ENCODE measurements around the gene LGALS13. TPM values are rescaled to one million over a fixed set of nuclear protein-coding genes. Genes with fewer than 3 reads are reported as not detected.

Gene LGALS13
- polyA plus RNA-seq, 3 donors = not detected

GRCh38 chr19:39582891-39583625 lies 19.3 kb upstream of the LGALS13 start:
- Mint-ChIP-seq H3K27me3 (ENCODE audit: low read depth in 3 of 3) (peaks cover 0 to 6% (median 4%) of the 10 kb centered on the region in 3 donors), H3K4me3 (no peak overlapping the region)
- H2AFZ ChIP-seq (ENCODE audit: insufficient read depth, low read depth, low read length, poor library complexity, severe bottlenecking) = no peak overlapping the region

GRCh38 chr19:39587496-39587895 lies 14.8 kb upstream of the LGALS13 start:
- Mint-ChIP-seq H3K27ac (no peak overlapping the region), H3K4me3 (no peak overlapping the region), H3K4me1 (no peaks in the 10 kb centered on the region), H3K27me3 (ENCODE audit: low read depth in 3 of 3) (peaks cover 0 to 6% (median 6%) of the 10 kb centered on the region in 3 donors), H3K9me3 (no peaks in the 10 kb centered on the region), H3K36me3 (no peaks in the 10 kb centered on the region)
- DNase-seq = no peak
- no peaks in the 10 kb centered on the region for H3K4me1 ChIP-seq (ENCODE audit: control insufficient read depth in 1 of 2, insufficient read depth in 2 of 2, low read length in 2 of 2)
- no peaks in the 10 kb centered on the region for H4K20me1 ChIP-seq (ENCODE audit: insufficient read depth, low read length)
- WGBS (ENCODE audit: insufficient coverage) = no CpG with 5 or more reads among the region's 4 CpGs
- no peak overlapping the region for H3K4me3 ChIP-seq (replicated peaks in 1 of 3; ENCODE audit: low read depth in 2 of 3, low read length in 3 of 3)
- H3K79me2 ChIP-seq (ENCODE audit: insufficient read depth, low read length) = no peaks in the 10 kb centered on the region
- TF ChIP-seq, protein P1, sequence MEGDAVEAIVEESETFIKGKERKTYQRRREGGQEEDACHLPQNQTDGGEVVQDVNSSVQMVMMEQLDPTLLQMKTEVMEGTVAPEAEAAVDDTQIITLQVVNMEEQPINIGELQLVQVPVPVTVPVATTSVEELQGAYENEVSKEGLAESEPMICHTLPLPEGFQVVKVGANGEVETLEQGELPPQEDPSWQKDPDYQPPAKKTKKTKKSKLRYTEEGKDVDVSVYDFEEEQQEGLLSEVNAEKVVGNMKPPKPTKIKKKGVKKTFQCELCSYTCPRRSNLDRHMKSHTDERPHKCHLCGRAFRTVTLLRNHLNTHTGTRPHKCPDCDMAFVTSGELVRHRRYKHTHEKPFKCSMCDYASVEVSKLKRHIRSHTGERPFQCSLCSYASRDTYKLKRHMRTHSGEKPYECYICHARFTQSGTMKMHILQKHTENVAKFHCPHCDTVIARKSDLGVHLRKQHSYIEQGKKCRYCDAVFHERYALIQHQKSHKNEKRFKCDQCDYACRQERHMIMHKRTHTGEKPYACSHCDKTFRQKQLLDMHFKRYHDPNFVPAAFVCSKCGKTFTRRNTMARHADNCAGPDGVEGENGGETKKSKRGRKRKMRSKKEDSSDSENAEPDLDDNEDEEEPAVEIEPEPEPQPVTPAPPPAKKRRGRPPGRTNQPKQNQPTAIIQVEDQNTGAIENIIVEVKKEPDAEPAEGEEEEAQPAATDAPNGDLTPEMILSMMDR (IDR thresholded peaks at IDR 0.05) = no peak
- H3K27me3 ChIP-seq (ENCODE audit: control insufficient read depth in 2 of 2, insufficient read depth in 2 of 2, low read length in 2 of 2) = peaks cover 0 to 4% of the 10 kb centered on the region in 2 donors
- intact Hi-C loops (cut with micrococcal nuclease) = no loop called here
- no peak overlapping the region for H3K4me2 ChIP-seq (replicated peaks; ENCODE audit: extremely low read depth, low read length, poor library complexity, severe bottlenecking)
- H3K9ac ChIP-seq (ENCODE audit: insufficient read depth, low read length, poor library complexity, severe bottlenecking) = no peak overlapping the region
- no peak overlapping the region for H3K27ac ChIP-seq (ENCODE audit: low read depth in 1 of 2, low read length in 2 of 2)
- H2AFZ ChIP-seq (ENCODE audit: insufficient read depth, low read depth, low read length, poor library complexity, severe bottlenecking) = no peak overlapping the region
- no peaks in the 10 kb centered on the region for H3K36me3 ChIP-seq (replicated peaks in 1 of 2; ENCODE audit: control insufficient read depth in 1 of 2, insufficient read depth in 2 of 2, low read length in 2 of 2)
- no peaks in the 10 kb centered on the region for H3K9me3 ChIP-seq (replicated peaks in 1 of 2; ENCODE audit: control insufficient read depth in 1 of 2, insufficient read depth in 1 of 2, low read length in 2 of 2)

More at GRCh38 chr19:39582891-39583625, 19.3 kb upstream of the LGALS13 start:
- Mint-ChIP-seq H3K4me1 (no peaks in the 10 kb centered on the region), H3K27ac (no peak overlapping the region), H3K36me3 (no peaks in the 10 kb centered on the region), H3K9me3 (peaks cover 3 to 11% (median 8%) of the 10 kb centered on the region in 7 donors)
- 58% methylated on average over 3 of the region's 8 CpGs for WGBS (ENCODE audit: insufficient coverage)
- H3K4me3 ChIP-seq (replicated peaks in 1 of 3; ENCODE audit: low read depth in 2 of 3, low read length in 3 of 3) = no peak overlapping the region
- H3K79me2 ChIP-seq (ENCODE audit: insufficient read depth, low read length) = no peaks in the 10 kb centered on the region
- no peaks in the 10 kb centered on the region for H3K9me3 ChIP-seq (replicated peaks in 1 of 2; ENCODE audit: control insufficient read depth in 1 of 2, insufficient read depth in 1 of 2, low read length in 2 of 2)
- intact Hi-C loops (cut with micrococcal nuclease) = no loop called here
- no peaks in the 10 kb centered on the region for H3K27me3 ChIP-seq (ENCODE audit: control insufficient read depth in 2 of 2, insufficient read depth in 2 of 2, low read length in 2 of 2)
- no peak for DNase-seq
- no peak overlapping the region for H3K27ac ChIP-seq (ENCODE audit: low read depth in 1 of 2, low read length in 2 of 2)
- H3K4me2 ChIP-seq (replicated peaks; ENCODE audit: extremely low read depth, low read length, poor library complexity, severe bottlenecking) = no peak overlapping the region
- H3K36me3 ChIP-seq (replicated peaks in 1 of 2; ENCODE audit: control insufficient read depth in 1 of 2, insufficient read depth in 2 of 2, low read length in 2 of 2) = no peaks in the 10 kb centered on the region
- no peaks in the 10 kb centered on the region for H4K20me1 ChIP-seq (ENCODE audit: insufficient read depth, low read length)
- H3K4me1 ChIP-seq (ENCODE audit: control insufficient read depth in 1 of 2, insufficient read depth in 2 of 2, low read length in 2 of 2) = no peaks in the 10 kb centered on the region
- no peak overlapping the region for H3K9ac ChIP-seq (ENCODE audit: insufficient read depth, low read length, poor library complexity, severe bottlenecking)
- TF ChIP-seq, protein P1 (IDR thresholded peaks at IDR 0.05) = no peak
